Hematopoietic multipotent progenitor cell treated with erythropoietin and hydrocortisone succinate and interleukin-3 and kit ligand, for 6 days (in vitro differentiated cells): Measurements from ENCODE around the gene MKI67.
A peak's percentile ranks its signal among the peaks of the same experiment; 100 is the strongest.

Experiments
- DNase-seq: peaks from one replicate; pipeline ENCODE4 v3.0.0-alpha.2; 2015

Gene MKI67

GRCh38 chr10:128080641-128081040 lies 45.6 kb downstream of the MKI67 start:
- no peak for DNase-seq

- no peak for DNase-seq
Observed at GRCh38 chr10:128080231-128080630, 46.0 kb downstream of the MKI67 start.

GRCh38 chr10:128078136-128078969 lies 47.9 kb downstream of the MKI67 start:
- peak; percentile 51 for DNase-seq

- no peak for DNase-seq
Observed at GRCh38 chr10:128077155-128077875, 48.9 kb downstream of the MKI67 start.

GRCh38 chr10:128074589-128074988 lies 51.6 kb downstream of the MKI67 start:
- DNase-seq = no peak

- peak; percentile 49 for DNase-seq
Observed at GRCh38 chr10:128073890-128074289, 52.3 kb downstream of the MKI67 start.

- DNase-seq = no peak
Observed at GRCh38 chr10:128072941-128073645, 53.1 kb downstream of the MKI67 start.

- DNase-seq = no peak
Observed at GRCh38 chr10:128072046-128072445, 54.2 kb downstream of the MKI67 start.

- no peak for DNase-seq
Observed at GRCh38 chr10:128071417-128071782, 54.8 kb downstream of the MKI67 start.

GRCh38 chr10:128070721-128071416 lies 55.4 kb downstream of the MKI67 start:
- no peak for DNase-seq

- no peak for DNase-seq
Observed at GRCh38 chr10:128070161-128070560, 56.1 kb downstream of the MKI67 start.

- DNase-seq = peak; percentile 93
Observed at GRCh38 chr10:128069351-128070051, 56.7 kb downstream of the MKI67 start.

GRCh38 chr10:128068398-128069285 lies 57.6 kb downstream of the MKI67 start:
- no peak for DNase-seq

GRCh38 chr10:128067691-128068397 lies 58.4 kb downstream of the MKI67 start:
- no peak for DNase-seq

- DNase-seq = no peak
Observed at GRCh38 chr10:128066870-128067382, 59.3 kb downstream of the MKI67 start.

- DNase-seq = no peak
Observed at GRCh38 chr10:128065881-128066534, 60.2 kb downstream of the MKI67 start.

- no peak for DNase-seq
Observed at GRCh38 chr10:128064970-128065580, 61.1 kb downstream of the MKI67 start.

GRCh38 chr10:128064108-128064969 lies 61.9 kb downstream of the MKI67 start:
- DNase-seq = peak; percentile 82
